C4-2B (cell line): Measurements from ENCODE around the gene APOA1.

Experiments used
- ZFX ChIP-seq: fragments of 450-650 bp; IDR thresholded peaks from 2 replicates; pipeline ENCODE4 v1.6.1; 2017
- TF ChIP-seq, protein P1 (sequence below): fragments of 450-650 bp; conservative IDR thresholded peaks from 2 replicates; pipeline ENCODE4 v1.5.1; 2017; ENCODE audit warnings: mild to moderate bottlenecking

DNA sequence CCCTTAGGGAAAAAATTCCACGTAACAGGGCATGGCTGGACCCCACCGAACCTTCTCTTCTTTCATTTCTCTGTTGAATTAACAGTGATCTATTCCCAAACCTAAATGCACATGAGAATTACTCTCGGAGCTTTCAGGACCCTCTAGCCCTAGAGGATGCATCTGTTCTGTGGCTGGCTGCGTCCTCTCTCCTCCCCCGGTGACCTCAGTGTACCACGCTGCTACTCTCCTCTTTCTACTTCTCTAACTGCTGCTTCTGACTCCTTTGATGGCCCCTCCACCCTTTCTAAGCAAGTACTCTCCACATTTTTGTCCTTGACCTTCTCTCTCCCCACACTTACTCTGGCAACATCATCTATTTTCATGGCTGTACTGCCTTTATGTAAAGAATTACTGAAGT, 12.1 kb upstream of the APOA1 start:
- TF ChIP-seq, protein P1, sequence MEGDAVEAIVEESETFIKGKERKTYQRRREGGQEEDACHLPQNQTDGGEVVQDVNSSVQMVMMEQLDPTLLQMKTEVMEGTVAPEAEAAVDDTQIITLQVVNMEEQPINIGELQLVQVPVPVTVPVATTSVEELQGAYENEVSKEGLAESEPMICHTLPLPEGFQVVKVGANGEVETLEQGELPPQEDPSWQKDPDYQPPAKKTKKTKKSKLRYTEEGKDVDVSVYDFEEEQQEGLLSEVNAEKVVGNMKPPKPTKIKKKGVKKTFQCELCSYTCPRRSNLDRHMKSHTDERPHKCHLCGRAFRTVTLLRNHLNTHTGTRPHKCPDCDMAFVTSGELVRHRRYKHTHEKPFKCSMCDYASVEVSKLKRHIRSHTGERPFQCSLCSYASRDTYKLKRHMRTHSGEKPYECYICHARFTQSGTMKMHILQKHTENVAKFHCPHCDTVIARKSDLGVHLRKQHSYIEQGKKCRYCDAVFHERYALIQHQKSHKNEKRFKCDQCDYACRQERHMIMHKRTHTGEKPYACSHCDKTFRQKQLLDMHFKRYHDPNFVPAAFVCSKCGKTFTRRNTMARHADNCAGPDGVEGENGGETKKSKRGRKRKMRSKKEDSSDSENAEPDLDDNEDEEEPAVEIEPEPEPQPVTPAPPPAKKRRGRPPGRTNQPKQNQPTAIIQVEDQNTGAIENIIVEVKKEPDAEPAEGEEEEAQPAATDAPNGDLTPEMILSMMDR = no peak
- TF ChIP-seq ZFX = no peak
